Hematopoietic multipotent progenitor cell treated with erythropoietin and hydrocortisone succinate and interleukin-3 and kit ligand, for 8 days (in vitro differentiated cells): ENCODE results near the gene TYRO3.

ENCODE experiments used
- DNase-seq: peaks from one replicate; pipeline ENCODE4 v3.0.0-alpha.2; 2015

The TYRO3 gene

DNA sequence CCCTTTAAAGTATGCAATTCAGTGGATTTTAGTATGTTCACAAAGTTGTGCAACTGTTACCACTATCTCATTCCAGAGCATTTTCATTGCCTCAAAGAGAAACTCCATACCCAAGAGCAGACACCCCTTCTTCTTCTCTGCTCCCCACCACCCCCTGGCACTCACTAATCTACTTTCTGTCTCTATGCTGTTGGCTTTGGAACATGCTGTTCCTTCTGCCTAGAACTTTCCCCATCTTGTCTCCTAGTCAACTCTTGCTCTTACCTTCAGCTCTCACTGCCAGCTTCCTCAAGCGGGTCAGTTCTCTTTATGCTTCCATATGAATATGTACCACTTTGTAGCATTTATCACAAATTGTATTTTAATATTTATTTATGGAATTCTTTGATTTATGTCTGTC, 50.1 kb downstream of the TYRO3 start:
- DNase-seq = no peak

DNA sequence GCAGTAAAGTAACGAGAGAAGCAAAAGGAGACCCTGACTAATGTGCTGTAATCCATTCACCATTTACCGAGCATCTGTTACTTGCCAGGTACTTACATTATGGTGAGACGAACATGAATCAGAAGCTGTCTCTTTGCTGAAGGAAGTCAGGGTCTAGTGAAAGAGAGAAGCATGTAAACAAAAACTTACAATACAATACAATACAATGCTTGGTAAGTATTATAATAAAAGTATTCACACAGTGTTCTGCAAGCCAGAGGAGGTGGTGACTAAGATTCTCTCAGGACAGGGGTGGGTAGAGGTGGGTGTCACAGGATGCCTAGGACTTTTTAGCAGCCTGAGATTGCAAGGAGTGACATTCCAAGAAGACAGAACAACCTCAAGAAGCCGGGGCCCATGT, 51.0 kb downstream of the TYRO3 start:
- DNase-seq = no peak

DNA sequence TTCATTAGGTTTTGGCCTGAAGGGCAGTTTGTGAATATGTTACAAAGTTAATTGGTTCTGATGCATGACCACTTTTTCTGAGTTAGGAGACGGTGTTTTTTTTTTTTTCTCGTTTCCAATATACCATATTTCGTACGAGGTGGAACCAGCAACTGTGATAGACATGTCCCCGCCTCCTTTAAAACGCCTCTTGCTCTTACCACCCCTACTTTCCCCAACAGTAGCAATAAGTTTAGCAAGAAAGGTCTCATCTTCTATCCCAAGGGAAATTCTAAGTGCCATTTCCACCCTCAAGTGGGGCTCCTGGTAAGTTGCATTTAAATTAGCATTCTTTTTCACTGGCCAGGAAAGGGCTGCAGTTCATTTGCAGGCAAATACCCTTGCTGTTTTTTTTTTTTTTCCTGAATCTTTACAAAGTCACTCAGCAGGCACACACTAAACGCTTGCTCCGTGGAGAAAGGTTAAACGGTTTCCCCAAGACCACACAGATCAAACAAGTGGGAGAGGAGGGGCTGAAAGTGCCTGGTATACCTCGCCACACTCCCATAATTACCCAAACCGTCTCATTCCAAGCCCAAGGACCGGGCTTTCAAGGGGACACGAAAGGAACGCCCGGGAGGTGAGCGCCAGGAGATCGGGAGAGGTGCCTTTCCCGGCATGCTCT, 61.7 kb downstream of the TYRO3 start:
- DNase-seq = no peak

DNA sequence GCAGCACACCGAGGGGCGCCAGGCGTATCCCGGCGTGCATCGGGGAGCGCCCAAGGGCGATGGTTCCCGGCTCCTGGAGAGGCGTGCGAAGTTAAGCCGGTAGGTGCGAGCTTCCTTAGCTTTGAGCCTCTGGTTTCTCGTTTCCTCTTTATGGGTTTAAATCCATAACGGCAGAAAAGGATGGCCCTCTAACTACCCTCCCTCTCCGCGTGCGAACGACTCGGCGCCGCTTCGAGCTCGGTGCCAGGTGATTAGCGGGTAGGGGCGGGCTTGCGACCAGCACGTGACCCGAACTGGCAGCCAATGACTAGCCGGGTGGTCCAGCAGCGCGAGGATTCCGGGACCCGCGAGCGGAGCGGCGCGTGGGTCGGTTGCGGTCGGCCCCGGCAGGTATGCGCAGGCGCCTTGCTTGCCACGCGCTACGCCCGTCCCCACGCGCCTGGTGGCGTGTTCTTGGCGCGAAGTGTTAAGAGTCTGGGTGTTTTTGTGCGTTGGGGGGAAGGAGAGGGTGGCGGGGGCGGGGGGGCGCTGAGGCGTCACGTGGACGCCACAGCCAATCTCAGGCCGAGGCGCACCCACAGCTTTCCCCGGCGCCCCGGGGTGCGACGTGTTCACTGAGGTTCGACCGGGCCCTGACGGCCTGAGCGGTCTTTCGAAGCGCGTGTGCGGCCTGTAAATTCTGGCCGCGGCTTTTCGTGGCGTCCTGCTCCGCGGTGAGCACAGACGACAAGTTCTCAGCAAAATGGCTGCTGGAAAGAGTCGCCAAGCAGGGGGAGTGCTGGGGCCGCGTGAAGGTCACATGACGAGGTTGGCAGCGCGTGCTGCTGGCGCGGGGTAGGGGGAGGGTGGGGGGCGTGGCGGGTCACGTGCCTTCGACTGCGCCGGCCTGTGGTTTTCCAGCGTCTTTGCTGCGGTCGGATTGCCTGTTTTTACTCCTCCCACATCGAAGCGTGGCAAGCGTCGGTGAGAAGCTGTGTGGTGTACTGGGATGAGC, 62.5 kb downstream of the TYRO3 start:
- DNase-seq = peak; percentile 77

DNA sequence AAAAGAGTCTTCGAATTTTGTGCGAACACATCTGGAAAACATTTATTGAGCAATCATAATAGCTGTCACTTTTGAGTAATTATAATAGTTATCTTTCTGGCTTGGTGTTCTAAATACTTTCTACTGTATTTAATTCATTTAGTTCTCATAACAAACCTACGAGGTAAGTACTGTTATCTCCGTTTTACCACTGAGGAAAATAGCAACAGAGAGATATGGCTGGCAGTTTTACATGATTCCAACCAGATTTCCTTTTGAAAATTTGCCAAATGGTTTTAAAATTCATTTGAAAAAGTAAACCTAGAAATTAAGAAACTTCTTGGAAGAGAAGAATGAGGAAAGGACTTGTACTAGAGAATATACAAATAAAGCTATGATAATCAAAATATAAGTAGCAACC, 63.9 kb downstream of the TYRO3 start:
- no peak for DNase-seq

DNA sequence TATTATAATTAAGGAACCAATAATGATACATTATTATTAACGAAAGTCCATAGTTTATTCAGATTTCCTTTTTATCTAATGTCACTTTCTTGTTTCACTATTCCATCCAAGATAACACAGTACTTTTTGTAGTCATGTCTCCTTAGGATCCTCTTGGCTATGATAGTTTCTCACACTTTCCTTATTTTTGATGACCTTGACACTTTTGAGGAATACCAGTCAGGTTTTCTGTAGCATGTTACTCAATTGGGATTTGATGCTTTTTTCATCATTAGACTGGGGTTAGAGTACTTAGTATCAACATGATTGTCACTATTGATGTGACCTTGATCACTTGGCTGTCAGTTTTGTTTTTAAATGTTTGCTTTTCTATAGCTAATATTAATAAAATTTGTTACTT, 68.2 kb downstream of the TYRO3 start:
- DNase-seq = no peak

DNA sequence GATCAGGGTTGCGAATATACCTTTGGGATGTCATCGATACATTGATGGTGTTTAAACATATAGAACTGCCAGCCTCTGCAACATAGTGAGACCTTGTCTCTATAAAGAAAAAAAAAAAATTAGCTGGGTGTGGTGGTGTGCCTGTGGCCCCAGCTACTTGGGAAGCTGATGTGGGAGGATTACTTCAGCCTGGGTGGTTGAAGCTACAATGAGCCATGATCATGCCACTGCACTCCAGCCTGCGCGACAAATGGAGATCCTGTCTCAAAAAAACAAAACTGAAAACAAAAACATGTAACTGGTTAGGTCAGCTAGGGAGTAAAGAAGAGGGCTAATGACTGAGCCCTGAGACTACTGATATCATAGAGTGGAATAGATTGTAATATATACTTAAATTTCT, 70.5 kb downstream of the TYRO3 start:
- peak; percentile 29 for DNase-seq

DNA sequence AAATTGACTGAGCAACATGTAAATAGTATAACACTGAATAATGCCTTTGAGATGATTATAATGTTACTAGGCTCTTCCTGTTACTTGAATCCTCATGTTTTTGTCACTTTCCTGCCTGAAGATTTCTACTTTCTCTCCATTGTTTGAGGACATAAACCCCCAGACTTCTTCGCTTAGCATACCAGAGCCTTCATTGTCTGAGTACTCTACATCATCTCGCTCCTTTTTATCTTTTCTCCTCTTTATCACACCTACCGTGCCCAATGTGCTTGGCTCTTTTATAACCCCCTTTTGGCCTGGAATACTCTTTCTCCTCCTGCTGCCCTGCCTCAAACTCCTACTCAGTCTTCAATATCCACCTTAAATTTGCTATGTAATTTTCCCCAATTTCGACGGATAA, 70.9 kb downstream of the TYRO3 start:
- no peak for DNase-seq

DNA sequence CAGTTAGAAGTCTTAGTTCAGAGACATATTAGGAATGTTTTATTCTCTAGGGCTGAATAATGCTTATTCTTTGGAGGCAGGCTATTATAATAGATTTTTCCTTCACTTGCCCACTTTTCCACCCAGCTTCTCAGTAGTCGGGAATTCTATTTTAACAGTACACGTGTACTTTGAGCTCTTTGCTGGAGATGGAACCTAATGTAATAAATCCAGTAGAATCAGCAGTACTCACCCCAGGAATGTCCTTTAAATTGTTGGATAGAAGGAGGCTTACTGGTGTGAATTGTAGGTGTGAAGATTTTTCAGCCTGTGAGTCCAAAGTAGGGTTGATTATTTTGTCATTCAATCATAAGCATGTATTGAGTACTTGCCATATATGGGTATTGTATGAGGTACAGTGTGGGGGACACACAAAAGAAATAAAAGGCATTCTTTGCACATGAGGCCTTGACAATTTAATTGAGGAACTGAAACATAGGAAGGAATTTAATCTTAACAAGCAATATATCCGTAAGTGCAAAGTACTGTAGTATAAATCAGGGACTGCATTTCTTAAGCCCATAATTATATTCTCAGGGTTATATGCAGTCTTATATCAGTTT, 71.7 kb downstream of the TYRO3 start:
- DNase-seq = no peak

DNA sequence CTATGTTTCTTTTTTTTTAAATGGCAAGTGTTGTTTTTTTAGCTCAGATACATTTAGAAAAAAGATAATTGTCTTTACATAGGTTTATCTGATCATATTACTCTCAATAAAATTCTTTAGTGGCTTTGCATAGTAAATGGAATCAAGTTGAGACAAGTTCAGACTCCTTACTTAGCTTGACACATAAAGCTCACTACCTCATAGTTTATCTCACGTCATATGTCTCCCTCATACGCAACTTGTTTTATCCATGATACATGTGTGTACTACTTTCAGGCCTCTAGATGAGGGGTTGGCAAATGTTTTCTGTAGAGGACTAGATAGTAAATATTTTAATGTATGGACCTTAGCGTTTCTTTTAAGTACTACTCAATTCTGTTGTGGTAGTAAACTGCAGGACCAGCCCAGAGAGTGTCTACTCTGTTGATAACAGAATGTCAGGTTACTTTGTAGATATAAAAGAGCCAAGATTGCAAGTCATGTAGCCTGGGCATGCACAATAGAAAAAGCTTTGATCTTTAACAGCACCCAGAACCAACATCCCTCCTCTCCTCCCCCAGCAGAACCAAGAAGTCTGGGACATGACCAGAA, 73.0 kb downstream of the TYRO3 start:
- DNase-seq = peak; percentile 66
